Activated CD8-positive, alpha-beta memory T cell treated with anti-CD3 and anti-CD28 coated beads, Interleukin-2, amount 50 U/mL, for 4 hours (primary cell): ENCODE data around the gene SERTAD4.

Experiments used
- DNase-seq: peaks from one replicate; pipeline ENCODE4 v3.0.0-alpha.2; 2020

SERTAD4 gene

GRCh38 chr1:210233495-210234328 lies 1.1 kb downstream of the SERTAD4 start:
- no peak for DNase-seq

- no peak for DNase-seq
Observed at GRCh38 chr1:210234329-210234757, 1.7 kb downstream of the SERTAD4 start.

- no peak for DNase-seq
Observed at GRCh38 chr1:210235363-210236053, 2.9 kb downstream of the SERTAD4 start.

- no peak for DNase-seq
Observed at GRCh38 chr1:210236386-210236839, 3.8 kb downstream of the SERTAD4 start.

- DNase-seq, result no peak
Observed at GRCh38 chr1:210236840-210237409, 4.3 kb downstream of the SERTAD4 start.

GRCh38 chr1:210237479-210237878 lies 4.9 kb downstream of the SERTAD4 start:
- DNase-seq, result no peak

GRCh38 chr1:210237981-210238380 lies 5.4 kb downstream of the SERTAD4 start:
- no peak for DNase-seq

- DNase-seq, result no peak
Observed at GRCh38 chr1:210239349-210240111, 6.9 kb downstream of the SERTAD4 start.

- DNase-seq, result no peak
Observed at GRCh38 chr1:210241121-210241520, 8.5 kb downstream of the SERTAD4 start.

- DNase-seq, result no peak
Observed at GRCh38 chr1:210244746-210245367, 12.3 kb downstream of the SERTAD4 start.

GRCh38 chr1:210246447-210246846 lies 13.9 kb downstream of the SERTAD4 start:
- DNase-seq, result no peak

- DNase-seq, result no peak
Observed at GRCh38 chr1:210248341-210248740, 15.7 kb downstream of the SERTAD4 start.

GRCh38 chr1:210250665-210250997 lies 18.0 kb downstream of the SERTAD4 start:
- DNase-seq, result no peak

- no peak for DNase-seq
Observed at GRCh38 chr1:210250998-210251679, 18.5 kb downstream of the SERTAD4 start.

GRCh38 chr1:210251680-210252490 lies 19.3 kb downstream of the SERTAD4 start:
- DNase-seq, result no peak

- no peak for DNase-seq
Observed at GRCh38 chr1:210252621-210253051, 20.0 kb downstream of the SERTAD4 start.

- no peak for DNase-seq
Observed at GRCh38 chr1:210254298-210254697, 21.7 kb downstream of the SERTAD4 start.

GRCh38 chr1:210257698-210258529 lies 25.3 kb downstream of the SERTAD4 start:
- DNase-seq, result no peak

- DNase-seq, result no peak
Observed at GRCh38 chr1:210259561-210259960, 27.0 kb downstream of the SERTAD4 start.

- DNase-seq, result no peak
Observed at GRCh38 chr1:210260096-210260495, 27.5 kb downstream of the SERTAD4 start.
